ENCODE measurements around the gene KCNS3.
"Not testable (repeated sequence)": the region's sequence is repeated elsewhere in the genome, so short reads cannot be mapped to it uniquely, and the experiment has no call there.

The KCNS3 gene

GRCh38 chr2:17947113-17947512 is 68.6 kb downstream of the KCNS3 start:
- DNase-seq (ENCODE audit: low spot score), result no peak

- no peak for DNase-seq (ENCODE audit: low spot score)
These were observed 71.5 kb downstream of the KCNS3 start for GRCh38 chr2:17950006-17950405.

GRCh38 chr2:17951563-17951962 is 73.1 kb downstream of the KCNS3 start:
- no peak for DNase-seq (ENCODE audit: low spot score)

- DNase-seq (ENCODE audit: low spot score), result peak; percentile 16
These were observed 80.1 kb downstream of the KCNS3 start for GRCh38 chr2:17958466-17959092.

GRCh38 chr2:17959356-17959755 is 80.9 kb downstream of the KCNS3 start:
- no peak for DNase-seq (ENCODE audit: low spot score)

- no peak for DNase-seq (ENCODE audit: low spot score)
These were observed 81.4 kb downstream of the KCNS3 start for GRCh38 chr2:17959833-17960232.

- DNase-seq (ENCODE audit: low spot score), result no peak
These were observed 82.5 kb downstream of the KCNS3 start for GRCh38 chr2:17960925-17961324.

- DNase-seq (ENCODE audit: low spot score), result no peak
These were observed 83.3 kb downstream of the KCNS3 start for GRCh38 chr2:17961789-17962188.

- DNase-seq (ENCODE audit: low spot score), result no peak
These were observed 84.4 kb downstream of the KCNS3 start for GRCh38 chr2:17962876-17963275.

GRCh38 chr2:17963571-17963970 is 85.1 kb downstream of the KCNS3 start:
- DNase-seq (ENCODE audit: low spot score), result not testable (repeated sequence)

- DNase-seq (ENCODE audit: low spot score), result no peak
These were observed 86.7 kb downstream of the KCNS3 start for GRCh38 chr2:17965196-17965595.

GRCh38 chr2:17966798-17967197 is 88.3 kb downstream of the KCNS3 start:
- no peak for DNase-seq (ENCODE audit: low spot score)

GRCh38 chr2:17969661-17970060 is 91.2 kb downstream of the KCNS3 start:
- no peak for DNase-seq (ENCODE audit: low spot score)

GRCh38 chr2:17971531-17972125 is 93.2 kb downstream of the KCNS3 start:
- no peak for DNase-seq (ENCODE audit: low spot score)

GRCh38 chr2:17972991-17973390 is 94.5 kb downstream of the KCNS3 start:
- DNase-seq (ENCODE audit: low spot score), result no peak

- DNase-seq (ENCODE audit: low spot score), result no peak
These were observed 96.9 kb downstream of the KCNS3 start for GRCh38 chr2:17975401-17975800.

GRCh38 chr2:17976871-17977746 is 98.6 kb downstream of the KCNS3 start:
- DNase-seq (ENCODE audit: low spot score), result no peak

GRCh38 chr2:17979707-17980106 is 101.2 kb downstream of the KCNS3 start:
- no peak for DNase-seq (ENCODE audit: low spot score)

- DNase-seq (ENCODE audit: low spot score), result no peak
These were observed 103.5 kb downstream of the KCNS3 start for GRCh38 chr2:17981936-17982335.
